H9 (cell line): ENCODE data around the gene DIP2C. TPM values are rescaled to one million over a fixed set of nuclear protein-coding genes. Genes with fewer than 3 reads are reported as not detected.
A peak's percentile ranks its signal among the peaks of the same experiment; 100 is the strongest.

ENCODE experiments used
- DNase-seq: peaks from one replicate; pipeline ENCODE4 v3.0.0-alpha.2; 2017
- H2AFZ ChIP-seq: one replicate; pipeline ENCODE4 v1.6.1; 2013; ENCODE audit warnings: mild to moderate bottlenecking, low read length, control low read depth, moderate library complexity
- H2AK5ac ChIP-seq: 2 replicates; pipeline ENCODE4 v1.6.1; 2013; ENCODE audit warnings: low read length, control low read depth, mixed read lengths; ENCODE audit not compliant: insufficient read length
- H2BK120ac ChIP-seq: one replicate; pipeline ENCODE4 v1.6.1; 2013; ENCODE audit warnings: low read depth, mild to moderate bottlenecking, low read length, control low read depth, inconsistent platforms; ENCODE audit not compliant: poor library complexity, severe bottlenecking
- H2BK12ac ChIP-seq: 2 replicates; pipeline ENCODE4 v1.6.1; 2013; ENCODE audit warnings: low read length, control low read depth, mixed read lengths, low read depth; ENCODE audit not compliant: insufficient read length
- H2BK15ac ChIP-seq: 2 replicates; pipeline ENCODE4 v1.6.1; 2013; ENCODE audit warnings: low read depth, low read length, control low read depth
- H2BK20ac ChIP-seq: one replicate; pipeline ENCODE4 v1.6.1; 2013; ENCODE audit warnings: low read depth, mild to moderate bottlenecking, low read length, control low read depth, inconsistent platforms; ENCODE audit not compliant: poor library complexity, severe bottlenecking
- H2BK5ac ChIP-seq: 2 replicates; pipeline ENCODE4 v1.6.1; 2013; ENCODE audit warnings: low read length, control low read depth, mixed read lengths; ENCODE audit not compliant: insufficient read length
- H3K14ac ChIP-seq: 2 replicates; pipeline ENCODE4 v1.6.1; 2013; ENCODE audit warnings: low read length, control low read depth; ENCODE audit not compliant: insufficient read depth
- H3K18ac ChIP-seq: 2 replicates; pipeline ENCODE4 v1.6.1; 2013; ENCODE audit warnings: low read depth, mild to moderate bottlenecking, mixed read lengths, low read length, control low read depth; ENCODE audit not compliant: insufficient read length
- H3K23ac ChIP-seq: 2 replicates; pipeline ENCODE4 v1.6.1; 2013; ENCODE audit warnings: low read length, control low read depth, mixed read lengths, low read depth; ENCODE audit not compliant: insufficient read length
- H3K23me2 ChIP-seq: 2 replicates; pipeline ENCODE4 v1.6.1; 2013; ENCODE audit warnings: low read depth, mild to moderate bottlenecking, mixed read lengths, low read length, control low read depth; ENCODE audit not compliant: insufficient read length, poor library complexity, severe bottlenecking
- H3K27ac ChIP-seq: 2 replicates; pipeline ENCODE4 v1.5.1; 2013; ENCODE audit warnings: low read length, control low read depth, mixed read lengths, low read depth; ENCODE audit not compliant: insufficient read length
- H3K27me3 ChIP-seq: 2 replicates; pipeline ENCODE4 v1.6.1; 2013; ENCODE audit warnings: low read length, control low read depth, inconsistent platforms; ENCODE audit not compliant: insufficient read depth
- H3K4ac ChIP-seq: 2 replicates; pipeline ENCODE4 v1.6.1; 2013; ENCODE audit warnings: low read depth, mild to moderate bottlenecking, control low read depth, inconsistent platforms, low read length, moderate library complexity
- H3K4me1 ChIP-seq: 2 replicates; pipeline ENCODE4 v1.6.1; 2013; ENCODE audit warnings: low read length, control low read depth, inconsistent platforms; ENCODE audit not compliant: insufficient read depth
- H3K4me2 ChIP-seq: 2 replicates; pipeline ENCODE4 v1.6.1; 2013; ENCODE audit warnings: low read length, control low read depth, mixed read lengths; ENCODE audit not compliant: insufficient read length, insufficient read depth
- H3K56ac ChIP-seq: 2 replicates; pipeline ENCODE4 v1.6.1; 2013; ENCODE audit warnings: low read depth, mild to moderate bottlenecking, mixed read lengths, low read length, control low read depth; ENCODE audit not compliant: insufficient read length
- H3K79me1 ChIP-seq: 2 replicates; pipeline ENCODE4 v1.6.1; 2013; ENCODE audit warnings: low read depth, mild to moderate bottlenecking, moderate library complexity, low read length, control low read depth, inconsistent platforms; ENCODE audit not compliant: insufficient read depth, poor library complexity, severe bottlenecking
- H3K79me2 ChIP-seq: 2 replicates; pipeline ENCODE4 v1.6.1; 2013; ENCODE audit warnings: low read length, control low read depth, inconsistent platforms; ENCODE audit not compliant: insufficient read depth
- H3K9ac ChIP-seq: 2 replicates; pipeline ENCODE4 v1.6.1; 2013; ENCODE audit warnings: low read length, control low read depth, mixed read lengths; ENCODE audit not compliant: insufficient read length; ENCODE audit errors: extremely low read depth
- H3K9me3 ChIP-seq: one replicate; pipeline ENCODE4 v1.6.1; 2013; ENCODE audit warnings: low read depth, low read length, inconsistent platforms; ENCODE audit not compliant: control insufficient read depth
- H3T11ph ChIP-seq: one replicate; pipeline ENCODE4 v1.6.1; 2013; ENCODE audit warnings: mild to moderate bottlenecking, low read length, control low read depth, inconsistent platforms
- H4K20me1 ChIP-seq: one replicate; pipeline ENCODE4 v1.6.1; 2013; ENCODE audit not compliant: control insufficient read depth, insufficient read length, insufficient read depth
- H4K5ac ChIP-seq: 2 replicates; pipeline ENCODE4 v1.6.1; 2013; ENCODE audit warnings: low read depth, mild to moderate bottlenecking, mixed read lengths, low read length, control low read depth; ENCODE audit not compliant: insufficient read length
- H4K8ac ChIP-seq: replicated peaks from 2 replicates; pipeline ENCODE4 v1.6.1; 2013; ENCODE audit warnings: low read length, control low read depth, mixed read lengths, low read depth; ENCODE audit not compliant: insufficient read length
- H4K91ac ChIP-seq: 2 replicates; pipeline ENCODE4 v1.6.1; 2013; ENCODE audit warnings: low read depth, mild to moderate bottlenecking, moderate library complexity, mixed read lengths, low read length, control low read depth; ENCODE audit not compliant: insufficient read length
- H3K27ac Mint-ChIP-seq, 3 experiments: 2 replicates in 2 of 3; 3 replicates in 1 of 3; pipeline ENCODE4 v1.8.0; 2020 to 2021; ENCODE audit warnings: mixed read lengths in 3 of 3, mild to moderate bottlenecking in 1 of 3, moderate library complexity in 1 of 3
- H3K27me3 Mint-ChIP-seq: 2 replicates; pipeline ENCODE4 v1.8.0; 2021; ENCODE audit warnings: low read depth, mild to moderate bottlenecking, moderate library complexity, mixed read lengths
- H3K36me3 Mint-ChIP-seq, 3 experiments: 2 replicates in 2 of 3; 3 replicates in 1 of 3; pipeline ENCODE4 v1.8.0; 2020 to 2021; ENCODE audit warnings: low read depth in 3 of 3, mixed read lengths in 3 of 3; ENCODE audit not compliant: insufficient read depth in 1 of 3
- H3K4me1 Mint-ChIP-seq, 2 experiments: 2 replicates each; pipeline ENCODE4 v1.8.0; 2020; ENCODE audit warnings: mixed read lengths in 2 of 2
- H3K4me3 Mint-ChIP-seq, 2 experiments: 2 replicates in 1 of 2; 3 replicates in 1 of 2; pipeline ENCODE4 v1.8.0; 2020 to 2021; ENCODE audit warnings: mild to moderate bottlenecking in 2 of 2, mixed read lengths in 2 of 2, moderate library complexity in 1 of 2
- H3K9me3 Mint-ChIP-seq, 2 experiments: 2 replicates in 1 of 2; 3 replicates in 1 of 2; pipeline ENCODE4 v1.8.0; 2020; ENCODE audit warnings: mild to moderate bottlenecking in 2 of 2, mixed read lengths in 2 of 2, moderate library complexity in 1 of 2
- WGBS: extraction: QIAGEN DNeasy Blood & Tissue Kit; methylation state at CpG from one replicate; pipeline ENCODE4 v1.1.7; 2013; ENCODE audit warnings: missing lambda C conversion rate, low lambda C conversion rate, mixed read lengths; ENCODE audit not compliant: insufficient read length; ENCODE audit errors: extremely low coverage; 5-methylcytosine and 5-hydroxymethylcytosine counted together
- total RNA-seq: library from RNA; stranded (reverse); gene quantifications from 2 replicates; pipeline ENCODE4 v1.2.1, GENCODE V29; 2021
- TF ChIP-seq, protein P1 (sequence below): fragments of 200-600 bp; sonication (generic); conservative IDR thresholded peaks from 3 replicates; pipeline ENCODE4 v1.8.0; 2021; ENCODE audit warnings: antibody characterized with exemption, mild to moderate bottlenecking

DIP2C gene
- total RNA-seq, 1 experiment from 2014 or later: 7.9 TPM

DNA sequence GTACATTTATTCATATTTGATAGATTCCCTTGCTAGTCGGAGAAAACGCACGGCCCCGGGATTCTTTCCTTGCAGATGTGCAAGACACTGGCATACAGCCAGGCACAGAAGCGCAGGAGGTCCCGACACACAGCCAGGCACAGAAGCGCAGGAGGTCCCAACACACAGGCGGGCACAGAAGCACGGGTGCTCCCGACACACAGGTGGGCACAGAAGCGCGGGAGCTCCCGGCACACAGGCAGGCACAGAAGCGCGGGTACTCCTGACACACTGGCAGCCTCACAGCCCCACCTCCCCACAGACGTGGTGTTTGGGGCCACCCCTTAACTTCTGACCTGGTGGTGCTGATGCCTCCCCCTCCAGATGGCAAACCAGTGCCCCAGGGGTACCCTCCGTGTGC, 316.9 kb downstream of the DIP2C start:
- H2AFZ ChIP-seq: no peak overlapping the region
- no CpG with 5 or more reads among the region's 17 CpGs for WGBS
- H2BK12ac ChIP-seq: no peak overlapping the region
- H3K56ac ChIP-seq: no peak overlapping the region
- H3K23ac ChIP-seq: no peak overlapping the region
- H3K18ac ChIP-seq: no peak overlapping the region
- no peaks in the 10 kb centered on the region for H3K79me2 ChIP-seq
- H2BK15ac ChIP-seq: no peak overlapping the region
- no peaks in the 10 kb centered on the region for H3K27me3 Mint-ChIP-seq
- no peak overlapping the region for H3K4me2 ChIP-seq
- no peak overlapping the region for H4K5ac ChIP-seq
- H3K9me3 Mint-ChIP-seq: no peaks in the 10 kb centered on the region
- H3T11ph ChIP-seq: no peak overlapping the region
- no peak overlapping the region; the same call in 1 of the 2 replicates for H3K14ac ChIP-seq
- H4K91ac ChIP-seq: no peak overlapping the region
- H3K4me1 Mint-ChIP-seq: peaks cover 17 to 21% of the 10 kb centered on the region in 2 experiments
- no peak overlapping the region for H3K27ac ChIP-seq
- H3K9ac ChIP-seq: no peak overlapping the region
- DNase-seq: no peak
- H2BK120ac ChIP-seq: no peak overlapping the region
- no peak overlapping the region for H3K4ac ChIP-seq
- TF ChIP-seq, protein P1, sequence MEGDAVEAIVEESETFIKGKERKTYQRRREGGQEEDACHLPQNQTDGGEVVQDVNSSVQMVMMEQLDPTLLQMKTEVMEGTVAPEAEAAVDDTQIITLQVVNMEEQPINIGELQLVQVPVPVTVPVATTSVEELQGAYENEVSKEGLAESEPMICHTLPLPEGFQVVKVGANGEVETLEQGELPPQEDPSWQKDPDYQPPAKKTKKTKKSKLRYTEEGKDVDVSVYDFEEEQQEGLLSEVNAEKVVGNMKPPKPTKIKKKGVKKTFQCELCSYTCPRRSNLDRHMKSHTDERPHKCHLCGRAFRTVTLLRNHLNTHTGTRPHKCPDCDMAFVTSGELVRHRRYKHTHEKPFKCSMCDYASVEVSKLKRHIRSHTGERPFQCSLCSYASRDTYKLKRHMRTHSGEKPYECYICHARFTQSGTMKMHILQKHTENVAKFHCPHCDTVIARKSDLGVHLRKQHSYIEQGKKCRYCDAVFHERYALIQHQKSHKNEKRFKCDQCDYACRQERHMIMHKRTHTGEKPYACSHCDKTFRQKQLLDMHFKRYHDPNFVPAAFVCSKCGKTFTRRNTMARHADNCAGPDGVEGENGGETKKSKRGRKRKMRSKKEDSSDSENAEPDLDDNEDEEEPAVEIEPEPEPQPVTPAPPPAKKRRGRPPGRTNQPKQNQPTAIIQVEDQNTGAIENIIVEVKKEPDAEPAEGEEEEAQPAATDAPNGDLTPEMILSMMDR: no peak
- H2BK20ac ChIP-seq: no peak overlapping the region
- H2AK5ac ChIP-seq: no peak overlapping the region
- H4K20me1 ChIP-seq: no peaks in the 10 kb centered on the region
- H3K4me3 Mint-ChIP-seq: no peak overlapping the region
- H3K79me1 ChIP-seq: no peaks in the 10 kb centered on the region
- H3K4me1 ChIP-seq: no peaks in the 10 kb centered on the region
- peak overlapping the region in 1 of 3 experiments; percentile 50; a peak in 1 of 7 replicates for H3K27ac Mint-ChIP-seq
- no peak overlapping the region for H4K8ac ChIP-seq
- no peaks in the 10 kb centered on the region for H3K9me3 ChIP-seq
- no peak overlapping the region for H2BK5ac ChIP-seq
- H3K36me3 Mint-ChIP-seq: peaks cover under 1 to 20% (median 12%) of the 10 kb centered on the region in 3 experiments; a peak in 5 of 7 replicates
- H3K27me3 ChIP-seq: no peaks in the 10 kb centered on the region
- H3K23me2 ChIP-seq: peaks cover 3% of the 10 kb centered on the region
